ENCODE measurements around the gene MTM1.

DNA sequence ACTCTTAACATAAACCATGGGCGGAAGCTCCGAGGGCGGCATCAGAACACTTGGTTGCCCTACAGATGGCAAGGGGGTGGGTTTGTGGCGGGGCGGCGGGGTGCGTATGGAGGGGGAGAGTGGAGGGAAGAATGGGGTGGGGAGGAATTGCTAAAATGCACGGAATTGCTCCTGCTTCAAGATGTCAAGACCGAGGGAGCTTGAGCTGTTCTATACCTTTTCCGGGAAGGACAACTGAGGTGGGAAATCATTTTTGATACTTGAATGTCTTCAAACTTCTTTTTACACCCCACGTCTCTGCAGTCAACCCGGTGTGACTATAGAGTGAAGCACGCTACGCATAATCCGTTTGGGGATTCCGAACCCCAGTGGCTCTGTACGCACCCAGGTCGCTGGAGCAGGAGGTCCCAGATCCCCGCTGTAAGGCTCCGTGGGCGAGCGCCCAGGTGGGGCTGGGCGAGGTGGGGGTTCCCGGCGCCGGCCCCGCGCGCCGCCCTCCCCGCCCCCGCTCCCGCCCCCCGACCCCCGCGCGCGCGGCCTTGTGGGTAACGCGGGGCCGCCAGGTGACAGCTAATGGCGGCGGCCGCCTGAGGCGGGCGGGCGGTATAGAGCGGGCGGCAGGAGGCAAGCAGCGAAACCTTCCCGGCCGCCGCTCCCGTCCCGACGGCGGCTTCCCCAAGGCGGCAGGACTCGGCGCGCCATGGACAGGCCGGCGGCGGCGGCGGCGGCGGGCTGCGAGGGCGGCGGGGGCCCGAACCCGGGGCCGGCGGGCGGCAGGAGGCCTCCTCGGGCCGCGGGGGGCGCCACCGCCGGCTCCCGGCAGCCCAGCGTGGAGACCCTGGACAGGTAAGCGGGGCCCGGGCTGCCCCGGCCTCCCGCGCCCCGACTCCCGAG is 124.7 kb downstream of the MTM1 start, which contains the start of gene MTMR1:
- TF ChIP-seq, protein P1, sequence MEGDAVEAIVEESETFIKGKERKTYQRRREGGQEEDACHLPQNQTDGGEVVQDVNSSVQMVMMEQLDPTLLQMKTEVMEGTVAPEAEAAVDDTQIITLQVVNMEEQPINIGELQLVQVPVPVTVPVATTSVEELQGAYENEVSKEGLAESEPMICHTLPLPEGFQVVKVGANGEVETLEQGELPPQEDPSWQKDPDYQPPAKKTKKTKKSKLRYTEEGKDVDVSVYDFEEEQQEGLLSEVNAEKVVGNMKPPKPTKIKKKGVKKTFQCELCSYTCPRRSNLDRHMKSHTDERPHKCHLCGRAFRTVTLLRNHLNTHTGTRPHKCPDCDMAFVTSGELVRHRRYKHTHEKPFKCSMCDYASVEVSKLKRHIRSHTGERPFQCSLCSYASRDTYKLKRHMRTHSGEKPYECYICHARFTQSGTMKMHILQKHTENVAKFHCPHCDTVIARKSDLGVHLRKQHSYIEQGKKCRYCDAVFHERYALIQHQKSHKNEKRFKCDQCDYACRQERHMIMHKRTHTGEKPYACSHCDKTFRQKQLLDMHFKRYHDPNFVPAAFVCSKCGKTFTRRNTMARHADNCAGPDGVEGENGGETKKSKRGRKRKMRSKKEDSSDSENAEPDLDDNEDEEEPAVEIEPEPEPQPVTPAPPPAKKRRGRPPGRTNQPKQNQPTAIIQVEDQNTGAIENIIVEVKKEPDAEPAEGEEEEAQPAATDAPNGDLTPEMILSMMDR (IDR thresholded peaks at IDR 0.05): no peak
- peak in 1 of 2 donors; percentile 35 for TF ChIP-seq POLR2A (IDR thresholded peaks at IDR 0.05)
